CD14-positive monocyte (primary cell): ENCODE data around the gene ZSCAN1. TPM values are rescaled to one million over a fixed set of nuclear protein-coding genes. Genes with fewer than 3 reads are reported as not detected.

ENCODE experiments used
- DNase-seq, 3 donors: peaks; one replicate each; pipeline ENCODE4 v3.0.0-alpha.2; 2011 to 2022
- H2AFZ ChIP-seq: 2 replicates; pipeline ENCODE4 v1.6.0; 2012; ENCODE audit warnings: mild to moderate bottlenecking, low read depth, low read length, inconsistent platforms; ENCODE audit not compliant: insufficient read depth, poor library complexity, severe bottlenecking
- H3K27ac ChIP-seq, 2 donors: 1 replicate in 1 of 2; 2 replicates in 1 of 2; pipeline ENCODE4 v1.5.1; 2012 to 2013; ENCODE audit warnings: low read length in 2 of 2, control low read depth in 1 of 2, inconsistent platforms in 1 of 2, low read depth in 1 of 2, mild to moderate bottlenecking in 1 of 2
- H3K27me3 ChIP-seq, 2 donors: one replicate each; pipeline versions ENCODE4 v1.6.0 to v1.6.1; 2011 to 2013; ENCODE audit warnings: low read length in 2 of 2; ENCODE audit not compliant: control insufficient read depth in 2 of 2, insufficient read depth in 2 of 2
- H3K36me3 ChIP-seq, 2 donors: replicated peaks in 1 of 2; 1 replicate in 1 of 2; 2 replicates in 1 of 2; pipeline versions ENCODE4 v1.5.1 to v1.6.1; 2012 to 2013; ENCODE audit warnings: low read length in 2 of 2, control low read depth in 1 of 2, inconsistent platforms in 1 of 2, mild to moderate bottlenecking in 1 of 2; ENCODE audit not compliant: insufficient read depth in 2 of 2, control insufficient read depth in 1 of 2
- H3K4me1 ChIP-seq, 2 donors: 1 replicate in 1 of 2; 2 replicates in 1 of 2; pipeline versions ENCODE4 v1.5.1 to v1.6.1; 2012 to 2013; ENCODE audit warnings: low read length in 2 of 2, control low read depth in 1 of 2, inconsistent platforms in 1 of 2, mild to moderate bottlenecking in 1 of 2, moderate library complexity in 1 of 2; ENCODE audit not compliant: insufficient read depth in 2 of 2, control insufficient read depth in 1 of 2
- H3K4me2 ChIP-seq: replicated peaks from 2 replicates; pipeline ENCODE3; 2012; ENCODE audit warnings: low read length, moderate library complexity, mild to moderate bottlenecking; ENCODE audit not compliant: poor library complexity, severe bottlenecking; ENCODE audit errors: extremely low read depth
- H3K4me3 ChIP-seq, 3 experiments: fragments of 200-600 bp in 1 of 3; sonication (generic) in 1 of 3; replicated peaks in 1 of 3; 1 replicate in 2 of 3; 2 replicates in 1 of 3; pipeline ENCODE4 v1.5.1; 2011 to 2013; ENCODE audit warnings: low read length in 3 of 3, mild to moderate bottlenecking in 3 of 3, control low read depth in 2 of 3, low read depth in 2 of 3, inconsistent platforms in 1 of 3, moderate library complexity in 1 of 3
- H3K79me2 ChIP-seq: 2 replicates; pipeline ENCODE4 v1.6.0; 2012; ENCODE audit warnings: mild to moderate bottlenecking, control low read depth, inconsistent platforms, low read length, moderate library complexity; ENCODE audit not compliant: insufficient read depth
- H3K9ac ChIP-seq: 2 replicates; pipeline ENCODE4 v1.6.0; 2017; ENCODE audit warnings: low read length, mild to moderate bottlenecking; ENCODE audit not compliant: insufficient read depth, poor library complexity, severe bottlenecking
- H3K9me3 ChIP-seq, 2 donors: replicated peaks in 1 of 2; 1 replicate in 1 of 2; 2 replicates in 1 of 2; pipeline versions ENCODE4 v1.5.1 to v1.6.1; 2012 to 2013; ENCODE audit warnings: low read length in 2 of 2, control low read depth in 1 of 2; ENCODE audit not compliant: control insufficient read depth in 1 of 2, insufficient read depth in 1 of 2
- H4K20me1 ChIP-seq: 2 replicates; pipeline ENCODE4 v1.6.0; 2012; ENCODE audit warnings: mild to moderate bottlenecking, low read length, control low read depth, moderate library complexity; ENCODE audit not compliant: insufficient read depth
- H3K27ac Mint-ChIP-seq, 7 donors: one replicate each; pipeline ENCODE4 v1.8.0; 2020; ENCODE audit warnings: mild to moderate bottlenecking in 7 of 7, mixed read lengths in 7 of 7, moderate library complexity in 6 of 7, inconsistent platforms in 2 of 7
- H3K27me3 Mint-ChIP-seq, 3 donors: one replicate each; pipeline ENCODE4 v1.8.0; 2021 to 2022; ENCODE audit warnings: low read depth in 3 of 3, mild to moderate bottlenecking in 3 of 3, mixed read lengths in 3 of 3, moderate library complexity in 3 of 3, inconsistent platforms in 1 of 3
- H3K36me3 Mint-ChIP-seq, 2 donors: one replicate each; pipeline ENCODE4 v1.8.0; 2020; ENCODE audit warnings: mixed read lengths in 2 of 2, inconsistent platforms in 1 of 2, mild to moderate bottlenecking in 1 of 2
- H3K4me1 Mint-ChIP-seq: one replicate; pipeline ENCODE4 v1.8.0; 2020; ENCODE audit warnings: mild to moderate bottlenecking, mixed read lengths
- H3K4me3 Mint-ChIP-seq, 2 donors: one replicate each; pipeline ENCODE4 v1.8.0; 2020; ENCODE audit warnings: mild to moderate bottlenecking in 2 of 2, mixed read lengths in 2 of 2, moderate library complexity in 1 of 2
- H3K9me3 Mint-ChIP-seq, 7 donors: one replicate each; pipeline ENCODE4 v1.8.0; 2020 to 2022; ENCODE audit warnings: mixed read lengths in 7 of 7, mild to moderate bottlenecking in 6 of 7, moderate library complexity in 6 of 7, inconsistent platforms in 2 of 7
- WGBS: methylation state at CpG from one replicate; pipeline ENCODE4 v1.1.5; 2013; ENCODE audit warnings: missing lambda C conversion rate; ENCODE audit not compliant: insufficient coverage; 5-methylcytosine and 5-hydroxymethylcytosine counted together
- intact Hi-C, 2 donors: fragments of 100-400 bp; cut with micrococcal nuclease; formaldehyde crosslinking; loops; one replicate each; pipeline versions ENCODE4 v1.15.0 to v1.15.1; 2023
- polyA plus RNA-seq, 3 donors: library from polyadenylated mRNA; depleted of rRNA in 1 of 3; unstranded in 2 of 3; stranded (reverse) in 1 of 3; fragments of 300-500 nt in 2 of 3; fragments of >200 nt in 1 of 3; fragmentation: Illumina TruSeq in 2 of 3; gene quantifications; 1 replicate in 2 of 3; 2 replicates in 1 of 3; pipeline ENCODE4 v1.2.3, GENCODE V29; 2012 to 2021
- TF ChIP-seq, protein P1 (sequence below): fragments of 200-600 bp; IDR thresholded peaks from one replicate; pipeline ENCODE4 v1.8.0; 2022; ENCODE audit warnings: antibody characterized with exemption, mild to moderate bottlenecking

ZSCAN1 gene
- polyA plus RNA-seq, 3 donors: not detected

- H4K20me1 ChIP-seq: no peaks in the 10 kb centered on the region
- H3K36me3 ChIP-seq: no peaks in the 10 kb centered on the region
- peaks cover 3% of the 10 kb centered on the region for H3K4me1 Mint-ChIP-seq
- no peaks in the 10 kb centered on the region for H3K4me1 ChIP-seq
- H3K27me3 Mint-ChIP-seq: peaks cover 0 to 10% (median 9%) of the 10 kb centered on the region in 3 donors
- no peaks in the 10 kb centered on the region for H3K79me2 ChIP-seq
- intact Hi-C loops: no loop called here
- peaks cover 32 to 56% of the 10 kb centered on the region in 2 donors for H3K9me3 ChIP-seq
- no peaks in the 10 kb centered on the region for H3K27me3 ChIP-seq
- TF ChIP-seq, protein P1, sequence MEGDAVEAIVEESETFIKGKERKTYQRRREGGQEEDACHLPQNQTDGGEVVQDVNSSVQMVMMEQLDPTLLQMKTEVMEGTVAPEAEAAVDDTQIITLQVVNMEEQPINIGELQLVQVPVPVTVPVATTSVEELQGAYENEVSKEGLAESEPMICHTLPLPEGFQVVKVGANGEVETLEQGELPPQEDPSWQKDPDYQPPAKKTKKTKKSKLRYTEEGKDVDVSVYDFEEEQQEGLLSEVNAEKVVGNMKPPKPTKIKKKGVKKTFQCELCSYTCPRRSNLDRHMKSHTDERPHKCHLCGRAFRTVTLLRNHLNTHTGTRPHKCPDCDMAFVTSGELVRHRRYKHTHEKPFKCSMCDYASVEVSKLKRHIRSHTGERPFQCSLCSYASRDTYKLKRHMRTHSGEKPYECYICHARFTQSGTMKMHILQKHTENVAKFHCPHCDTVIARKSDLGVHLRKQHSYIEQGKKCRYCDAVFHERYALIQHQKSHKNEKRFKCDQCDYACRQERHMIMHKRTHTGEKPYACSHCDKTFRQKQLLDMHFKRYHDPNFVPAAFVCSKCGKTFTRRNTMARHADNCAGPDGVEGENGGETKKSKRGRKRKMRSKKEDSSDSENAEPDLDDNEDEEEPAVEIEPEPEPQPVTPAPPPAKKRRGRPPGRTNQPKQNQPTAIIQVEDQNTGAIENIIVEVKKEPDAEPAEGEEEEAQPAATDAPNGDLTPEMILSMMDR: peak; percentile 40
- H3K4me3 Mint-ChIP-seq: no peak overlapping the region
- no peak overlapping the region for H3K4me2 ChIP-seq
- H3K36me3 Mint-ChIP-seq: no peaks in the 10 kb centered on the region
- H2AFZ ChIP-seq: no peak overlapping the region
- peaks cover 24 to 71% (median 51%) of the 10 kb centered on the region in 7 donors for H3K9me3 Mint-ChIP-seq
- no peak overlapping the region for H3K27ac Mint-ChIP-seq
- no peak for DNase-seq
- H3K4me3 ChIP-seq: no peak overlapping the region
- 33% methylated on average over 1 of the region's 4 CpGs for WGBS
- no peak overlapping the region for H3K27ac ChIP-seq
- no peak overlapping the region for H3K9ac ChIP-seq
Observed at GRCh38 chr19:58022283-58022660, 11.6 kb upstream of the ZSCAN1 start.

DNA sequence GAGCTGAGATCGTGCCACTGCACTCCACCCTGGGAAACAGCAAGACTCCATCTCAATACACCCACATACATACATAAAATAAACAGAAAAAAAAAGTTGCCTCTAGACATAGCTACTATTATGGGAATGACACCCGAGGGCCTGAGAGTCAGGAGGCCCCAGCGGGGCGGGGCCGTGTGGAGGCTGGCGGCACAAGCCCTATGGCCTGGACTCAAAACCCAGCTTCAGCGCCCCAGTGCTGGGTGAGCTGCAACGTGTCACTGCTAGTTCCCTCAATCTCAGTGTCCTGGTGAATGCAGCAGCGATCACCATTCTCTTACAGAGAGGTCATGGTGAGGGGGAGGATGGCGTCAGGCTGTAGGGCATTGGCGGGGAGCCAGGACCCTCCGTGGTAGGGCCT, 9.2 kb upstream of the ZSCAN1 start:
- no peak overlapping the region for H3K9ac ChIP-seq
- TF ChIP-seq, protein P1: no peak
- peaks cover 47 to 69% of the 10 kb centered on the region in 2 donors for H3K9me3 ChIP-seq
- no peak overlapping the region for H2AFZ ChIP-seq
- no peaks in the 10 kb centered on the region for H3K79me2 ChIP-seq
- no peak overlapping the region for H3K4me2 ChIP-seq
- no peaks in the 10 kb centered on the region for H3K27me3 ChIP-seq
- WGBS: 97% methylated on average over 7 of the region's 12 CpGs
- H3K4me3 Mint-ChIP-seq: no peak overlapping the region
- H3K36me3 Mint-ChIP-seq: no peaks in the 10 kb centered on the region
- peaks cover 36 to 79% (median 60%) of the 10 kb centered on the region in 7 donors for H3K9me3 Mint-ChIP-seq
- DNase-seq: no peak
- H3K36me3 ChIP-seq: no peaks in the 10 kb centered on the region
- H3K27ac Mint-ChIP-seq: no peak overlapping the region
- H4K20me1 ChIP-seq: no peaks in the 10 kb centered on the region
- no peaks in the 10 kb centered on the region for H3K4me1 ChIP-seq
- no peak overlapping the region for H3K4me3 ChIP-seq
- H3K27ac ChIP-seq: no peak overlapping the region
- peaks cover 3% of the 10 kb centered on the region for H3K4me1 Mint-ChIP-seq
- intact Hi-C loops: no loop called here
- peaks cover 3 to 8% (median 6%) of the 10 kb centered on the region in 3 donors for H3K27me3 Mint-ChIP-seq
